IPS-18a (cell line): ENCODE measurements around the gene MLLT10.

Experiments
- H3K27ac ChIP-seq: one replicate; pipeline ENCODE4 v1.5.1; 2013; ENCODE audit warnings: low read length
- H3K27me3 ChIP-seq: one replicate; pipeline ENCODE4 v1.6.1; 2013; ENCODE audit warnings: mild to moderate bottlenecking, low read length; ENCODE audit not compliant: control insufficient read depth, insufficient read depth
- H3K36me3 ChIP-seq: one replicate; pipeline ENCODE4 v1.6.1; 2013; ENCODE audit warnings: low read depth, low read length; ENCODE audit not compliant: control insufficient read depth
- H3K4me1 ChIP-seq: one replicate; pipeline ENCODE4 v1.6.1; 2013; ENCODE audit warnings: low read depth, low read length; ENCODE audit not compliant: control insufficient read depth
- H3K4me3 ChIP-seq: one replicate; pipeline ENCODE4 v1.5.1; 2013; ENCODE audit warnings: low read length
- H3K9ac ChIP-seq: one replicate; pipeline ENCODE4 v1.6.1; 2013; ENCODE audit warnings: mild to moderate bottlenecking, low read length, moderate library complexity
- H3K9me3 ChIP-seq: one replicate; pipeline ENCODE4 v1.6.1; 2013; ENCODE audit warnings: low read depth, low read length; ENCODE audit not compliant: control insufficient read depth

The MLLT10 gene

DNA sequence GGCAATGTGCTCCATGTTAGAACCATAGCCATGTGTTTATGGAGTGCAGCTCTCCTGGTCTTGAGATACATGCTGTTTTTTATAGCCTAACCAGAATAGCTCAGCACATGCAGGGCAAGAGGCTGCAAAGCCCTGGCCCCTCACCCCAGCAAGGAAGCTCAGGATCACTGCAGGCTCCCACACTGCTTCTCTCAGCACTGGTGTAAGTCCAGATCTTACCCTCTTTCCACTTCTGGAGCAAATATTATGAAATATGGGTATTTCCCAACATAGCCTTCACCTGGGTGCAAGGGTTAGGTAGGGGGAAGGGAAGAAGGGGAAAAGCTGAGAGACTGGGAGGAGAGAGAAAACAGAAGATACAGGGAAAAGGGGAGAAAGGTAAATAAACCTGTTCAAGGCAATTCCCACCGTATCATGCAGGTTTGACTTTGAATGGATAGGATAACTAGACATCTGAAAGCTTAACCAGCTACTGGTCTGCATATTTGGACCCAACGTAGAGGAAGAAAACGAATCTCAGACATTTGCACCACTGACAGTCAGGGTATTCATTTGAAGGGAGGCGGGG is 28.2 kb upstream of the MLLT10 start:
- no peaks in the 10 kb centered on the region for H3K9me3 ChIP-seq
- no peak overlapping the region for H3K9ac ChIP-seq
- no peaks in the 10 kb centered on the region for H3K36me3 ChIP-seq
- no peak overlapping the region for H3K27ac ChIP-seq
- peaks cover 68% of the 10 kb centered on the region for H3K4me1 ChIP-seq
- peak overlapping the region; percentile 7 for H3K4me3 ChIP-seq
- peaks cover 36% of the 10 kb centered on the region for H3K27me3 ChIP-seq

GRCh38 chr10:21506351-21506750 is 27.7 kb upstream of the MLLT10 start:
- Histone ChIP-seq H3K4me3 (peak overlapping the region; percentile 57), H3K9ac (no peak overlapping the region), H3K27me3 (peaks cover 32% of the 10 kb centered on the region), H3K4me1 (peaks cover 68% of the 10 kb centered on the region), H3K27ac (no peak overlapping the region), H3K36me3 (no peaks in the 10 kb centered on the region), H3K9me3 (no peaks in the 10 kb centered on the region)

DNA sequence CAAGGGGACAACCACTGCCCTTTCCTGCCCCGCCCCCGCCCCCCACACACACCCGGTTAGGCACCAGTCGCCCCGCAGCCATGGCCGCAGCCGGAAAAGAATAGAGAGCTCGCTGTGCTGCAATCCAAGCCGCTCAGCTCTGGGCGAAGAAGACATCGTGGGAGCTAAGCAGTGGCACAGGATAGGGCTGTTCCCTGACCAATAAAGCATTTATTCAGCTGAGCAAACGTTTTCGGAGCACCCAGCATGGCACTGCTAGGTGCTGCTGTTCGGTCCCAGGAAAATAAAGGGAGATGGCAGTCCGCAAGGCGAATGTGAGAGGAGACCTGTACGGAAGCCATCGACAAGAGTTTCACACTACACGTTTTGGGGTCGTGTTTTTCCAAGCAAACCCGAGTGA is 26.9 kb upstream of the MLLT10 start:
- H3K27ac ChIP-seq: no peak overlapping the region
- H3K4me3 ChIP-seq: peak overlapping the region; percentile 57
- H3K36me3 ChIP-seq: no peaks in the 10 kb centered on the region
- H3K9me3 ChIP-seq: no peaks in the 10 kb centered on the region
- H3K9ac ChIP-seq: peak overlapping the region; percentile 88
- peaks cover 68% of the 10 kb centered on the region for H3K4me1 ChIP-seq
- peaks cover 32% of the 10 kb centered on the region for H3K27me3 ChIP-seq

DNA sequence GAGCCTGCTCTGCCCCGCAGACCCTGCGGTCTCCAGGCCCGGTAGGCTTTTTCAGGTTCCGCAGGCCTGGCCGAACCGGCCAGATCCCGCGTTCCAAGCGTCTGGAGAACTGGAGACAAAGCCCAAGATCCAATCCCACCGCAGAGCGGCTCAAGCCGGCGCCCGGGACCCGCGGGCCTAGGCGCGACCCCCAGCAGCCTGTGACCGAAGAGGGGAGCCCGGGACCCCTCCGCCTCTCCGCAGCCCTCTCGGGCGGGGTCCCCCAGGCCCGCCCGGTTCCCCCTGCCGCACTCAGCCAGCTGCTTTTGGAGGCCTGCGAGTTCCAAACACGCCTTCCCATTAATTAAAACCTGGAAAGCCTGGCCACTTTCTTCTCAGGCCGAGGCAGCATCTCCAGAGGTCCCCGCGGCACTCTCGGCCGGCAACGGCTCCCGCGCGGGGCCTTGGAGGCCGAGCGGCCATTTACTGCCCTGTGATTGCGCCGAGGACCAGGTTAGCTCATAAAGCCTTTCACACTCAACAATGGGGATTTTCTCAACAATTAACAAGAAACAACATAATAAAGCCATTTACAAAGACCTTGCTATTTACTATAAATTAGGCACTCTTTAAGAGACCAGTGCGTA is 25.2 kb upstream of the MLLT10 start:
- no peaks in the 10 kb centered on the region for H3K36me3 ChIP-seq
- H3K4me1 ChIP-seq: peaks cover 73% of the 10 kb centered on the region
- H3K27ac ChIP-seq: peak overlapping the region; percentile 81
- peak overlapping the region; percentile 57 for H3K4me3 ChIP-seq
- peak overlapping the region; percentile 88 for H3K9ac ChIP-seq
- H3K27me3 ChIP-seq: peaks cover 37% of the 10 kb centered on the region
- no peaks in the 10 kb centered on the region for H3K9me3 ChIP-seq

GRCh38 chr10:21509341-21510240 is 24.4 kb upstream of the MLLT10 start:
- Histone ChIP-seq H3K4me3 (peak overlapping the region; percentile 57), H3K9me3 (no peaks in the 10 kb centered on the region), H3K9ac (peak overlapping the region; percentile 88), H3K27me3 (peaks cover 42% of the 10 kb centered on the region), H3K4me1 (peaks cover 74% of the 10 kb centered on the region), H3K27ac (peak overlapping the region; percentile 81), H3K36me3 (no peaks in the 10 kb centered on the region)

DNA sequence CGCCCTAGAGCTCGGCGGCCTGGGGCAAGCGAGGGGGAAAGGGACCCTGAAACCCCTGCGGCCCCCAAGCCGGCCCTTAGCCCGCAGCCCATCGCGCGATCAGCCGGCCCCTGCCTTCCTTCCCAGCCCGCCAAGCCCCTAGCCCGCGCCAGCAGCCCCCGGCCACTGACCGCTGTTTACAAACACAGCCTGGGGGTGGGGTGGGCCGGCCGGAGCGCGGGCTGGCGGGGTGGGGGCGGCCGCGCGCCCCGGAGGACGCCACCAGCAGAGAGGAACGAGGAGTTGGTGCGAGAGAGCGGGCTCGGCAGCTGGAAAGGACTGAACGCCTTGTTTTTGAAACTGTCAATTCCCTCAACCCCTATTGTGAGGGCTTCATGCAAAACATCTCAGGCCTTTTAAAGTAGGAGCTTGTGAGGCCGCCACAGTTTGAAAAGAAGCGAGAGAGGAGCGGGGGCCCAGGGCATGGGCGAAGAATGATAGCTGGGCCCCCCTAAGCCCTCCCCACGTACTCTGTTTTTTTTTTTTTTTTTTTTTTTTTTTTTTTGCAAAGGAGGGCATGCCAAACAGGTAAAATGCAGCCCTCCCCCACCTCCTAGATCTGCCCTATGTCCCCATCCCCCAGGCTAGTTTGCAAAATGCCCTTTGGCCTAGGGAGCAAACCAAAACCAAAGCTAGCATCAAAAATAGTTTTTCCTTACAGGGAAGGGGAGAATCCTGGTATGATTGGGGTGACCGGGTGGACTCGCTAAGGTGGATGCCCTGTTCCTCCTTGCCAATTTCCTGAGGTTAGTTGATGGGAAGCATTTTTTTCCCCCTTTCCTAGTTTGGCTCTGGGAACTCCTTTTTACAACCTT is 23.6 kb upstream of the MLLT10 start:
- H3K4me3 ChIP-seq: peak overlapping the region; percentile 57
- H3K4me1 ChIP-seq: peaks cover 80% of the 10 kb centered on the region
- H3K27ac ChIP-seq: peak overlapping the region; percentile 81
- H3K36me3 ChIP-seq: no peaks in the 10 kb centered on the region
- H3K9me3 ChIP-seq: no peaks in the 10 kb centered on the region
- H3K27me3 ChIP-seq: peaks cover 42% of the 10 kb centered on the region
- H3K9ac ChIP-seq: peak overlapping the region; percentile 88

- Histone ChIP-seq H3K27ac (peak overlapping the region; percentile 15), H3K36me3 (no peaks in the 10 kb centered on the region), H3K4me3 (peak overlapping the region; percentile 57), H3K4me1 (peaks cover 78% of the 10 kb centered on the region), H3K9ac (peak overlapping the region; percentile 88), H3K27me3 (peaks cover 42% of the 10 kb centered on the region), H3K9me3 (no peaks in the 10 kb centered on the region)
Observed at GRCh38 chr10:21511095-21511570, 22.9 kb upstream of the MLLT10 start.

GRCh38 chr10:21511946-21512572 is 22.0 kb upstream of the MLLT10 start:
- peak overlapping the region; percentile 57 for H3K4me3 ChIP-seq

DNA sequence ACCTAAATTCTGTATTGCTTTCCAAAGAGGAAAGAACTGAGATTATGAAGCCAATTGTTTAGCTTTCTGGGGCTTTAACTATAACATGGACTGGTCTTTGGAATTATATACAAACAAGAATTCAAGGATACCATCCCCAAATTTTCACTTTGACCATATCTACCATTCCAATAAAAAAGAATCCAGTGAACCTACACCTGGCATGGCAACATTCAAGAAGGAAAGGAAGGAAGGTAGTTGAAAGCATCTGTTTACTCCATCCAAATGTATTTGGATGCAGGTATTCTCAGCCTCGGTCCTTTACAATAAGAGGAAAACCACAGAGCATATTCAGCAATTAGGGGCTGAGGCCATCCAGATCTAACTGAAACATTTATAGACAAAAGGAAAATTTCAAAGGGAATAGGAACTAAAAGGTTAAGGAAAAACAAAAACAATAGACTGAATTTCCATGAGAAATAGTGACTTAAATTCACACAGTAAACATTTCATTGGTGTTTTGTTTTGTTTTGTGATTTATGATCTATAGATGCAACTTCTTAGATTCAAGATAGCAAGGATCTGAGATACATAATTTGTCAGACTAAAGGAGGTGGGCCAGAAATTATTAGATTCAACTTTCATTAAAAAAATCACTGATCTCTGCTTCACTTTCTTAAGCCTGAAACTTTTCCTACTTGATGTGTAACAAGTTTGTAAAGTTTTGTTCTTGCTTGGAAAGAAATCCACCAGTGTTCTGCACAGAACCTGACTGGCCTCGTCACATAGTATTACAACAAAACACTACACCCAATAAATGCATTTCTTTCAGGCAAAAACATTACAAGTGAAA is 21.2 kb upstream of the MLLT10 start:
- Histone ChIP-seq H3K9ac (peak overlapping the region; percentile 88), H3K9me3 (no peaks in the 10 kb centered on the region), H3K4me3 (peak overlapping the region; percentile 57), H3K27me3 (peaks cover 26% of the 10 kb centered on the region), H3K4me1 (peaks cover 64% of the 10 kb centered on the region), H3K36me3 (no peaks in the 10 kb centered on the region), H3K27ac (no peak overlapping the region)

More at GRCh38 chr10:21511946-21512572, 22.0 kb upstream of the MLLT10 start:
- no peaks in the 10 kb centered on the region for H3K9me3 ChIP-seq
- no peaks in the 10 kb centered on the region for H3K36me3 ChIP-seq
- H3K27ac ChIP-seq: no peak overlapping the region
- peaks cover 70% of the 10 kb centered on the region for H3K4me1 ChIP-seq
- peak overlapping the region; percentile 88 for H3K9ac ChIP-seq
- peaks cover 33% of the 10 kb centered on the region for H3K27me3 ChIP-seq

DNA sequence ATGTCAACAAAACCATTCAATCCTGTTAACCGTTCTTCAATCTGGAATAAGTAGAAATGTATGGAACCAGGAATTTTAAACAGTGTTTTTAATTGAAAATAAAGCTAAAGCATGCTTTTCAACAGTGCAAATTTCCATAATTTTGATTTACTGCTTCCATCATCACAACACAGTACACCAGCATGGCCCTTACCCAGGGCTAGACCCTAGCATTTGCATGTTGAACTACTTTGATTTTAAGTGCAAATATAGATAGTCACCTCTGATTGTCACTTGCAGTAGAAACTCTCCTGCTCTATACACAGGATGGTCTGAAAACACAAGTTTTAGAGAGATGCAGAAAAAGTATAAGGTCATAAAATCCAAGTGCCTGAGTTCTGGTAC is 20.6 kb upstream of the MLLT10 start:
- peak overlapping the region; percentile 57 for H3K4me3 ChIP-seq
- no peaks in the 10 kb centered on the region for H3K9me3 ChIP-seq
- H3K27ac ChIP-seq: no peak overlapping the region
- peaks cover 25% of the 10 kb centered on the region for H3K27me3 ChIP-seq
- H3K4me1 ChIP-seq: peaks cover 61% of the 10 kb centered on the region
- H3K9ac ChIP-seq: no peak overlapping the region
- H3K36me3 ChIP-seq: no peaks in the 10 kb centered on the region
